Right atrium auricular region (tissue), 2 donors: Measurements from ENCODE around the gene ULK4. TPM values are rescaled to one million over a fixed set of nuclear protein-coding genes. Genes with fewer than 3 reads are reported as not detected.

Source experiments
- DNase-seq: peaks from one replicate; pipeline ENCODE4 v3.0.0-alpha.2; 2019; ENCODE audit warnings: low spot score
- H3K27ac ChIP-seq, 2 donors: fragments of 200-600 bp; sonication (generic); 1 replicate in 1 of 2; 2 replicates in 1 of 2; pipeline ENCODE4 v1.5.1; 2016 to 2019
- H3K27me3 ChIP-seq, 2 donors: fragments of 200-600 bp; sonication (generic); one replicate each; pipeline versions ENCODE4 v1.5.1 to v1.6.0; 2017 to 2019
- H3K36me3 ChIP-seq: fragments of 200-600 bp; sonication (generic); one replicate; pipeline ENCODE4 v1.5.1; 2016
- H3K4me1 ChIP-seq, 2 donors: fragments of 200-600 bp; sonication (generic); one replicate each; pipeline versions ENCODE4 v1.5.1 to v1.6.0; 2017 to 2019
- H3K4me3 ChIP-seq, 2 donors: fragments of 200-600 bp; sonication (generic); 1 replicate in 1 of 2; 2 replicates in 1 of 2; pipeline ENCODE4 v1.5.1; 2017 to 2019; ENCODE audit warnings: mild to moderate bottlenecking in 1 of 2, moderate library complexity in 1 of 2
- H3K9me3 ChIP-seq, 2 donors: fragments of 200-600 bp; sonication (generic); one replicate each; pipeline ENCODE4 v1.5.1; 2019
- total RNA-seq, 2 donors: library from RNA; depleted of rRNA; stranded (reverse); fragments of >200 nt; gene quantifications; one replicate each; pipeline ENCODE4 v1.1.0, GENCODE V29; 2016
- TF ChIP-seq, protein P1 (sequence below), 2 donors: fragments of 200-600 bp; sonication (generic); IDR thresholded peaks; one replicate each; pipeline ENCODE4 v1.5.1; 2019; ENCODE audit warnings: antibody characterized with exemption in 2 of 2

The ULK4 gene
- total RNA-seq, 2 donors from 2014 or later = 7.1 to 10.1 TPM

DNA sequence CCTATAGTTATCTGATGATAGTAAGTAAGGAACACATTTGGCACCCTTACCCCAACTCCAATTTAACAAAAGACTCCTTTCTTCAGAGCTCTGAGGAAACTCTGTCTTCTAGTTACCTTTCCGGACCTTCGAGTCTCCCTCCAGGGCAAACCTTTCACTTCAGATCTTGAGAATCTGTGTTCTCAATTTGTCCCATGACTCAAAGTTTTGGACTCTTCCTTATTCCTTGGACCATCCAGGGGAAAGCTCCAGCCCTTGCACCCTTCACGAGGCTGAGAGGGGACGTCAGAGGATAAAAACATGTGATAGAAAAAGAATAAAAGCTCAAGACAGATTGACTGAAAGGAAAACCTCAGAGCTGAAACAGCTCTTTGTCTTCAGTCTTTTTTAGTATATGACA is 685.7 kb downstream of the ULK4 start:
- Histone ChIP-seq H3K4me1 (no peaks in the 10 kb centered on the region), H3K9me3 (peaks cover 0 to 8% of the 10 kb centered on the region in 2 donors), H3K36me3 (no peaks in the 10 kb centered on the region), H3K4me3 (no peak overlapping the region), H3K27me3 (no peaks in the 10 kb centered on the region), H3K27ac (no peak overlapping the region)
- DNase-seq = no peak
- TF ChIP-seq, protein P1, sequence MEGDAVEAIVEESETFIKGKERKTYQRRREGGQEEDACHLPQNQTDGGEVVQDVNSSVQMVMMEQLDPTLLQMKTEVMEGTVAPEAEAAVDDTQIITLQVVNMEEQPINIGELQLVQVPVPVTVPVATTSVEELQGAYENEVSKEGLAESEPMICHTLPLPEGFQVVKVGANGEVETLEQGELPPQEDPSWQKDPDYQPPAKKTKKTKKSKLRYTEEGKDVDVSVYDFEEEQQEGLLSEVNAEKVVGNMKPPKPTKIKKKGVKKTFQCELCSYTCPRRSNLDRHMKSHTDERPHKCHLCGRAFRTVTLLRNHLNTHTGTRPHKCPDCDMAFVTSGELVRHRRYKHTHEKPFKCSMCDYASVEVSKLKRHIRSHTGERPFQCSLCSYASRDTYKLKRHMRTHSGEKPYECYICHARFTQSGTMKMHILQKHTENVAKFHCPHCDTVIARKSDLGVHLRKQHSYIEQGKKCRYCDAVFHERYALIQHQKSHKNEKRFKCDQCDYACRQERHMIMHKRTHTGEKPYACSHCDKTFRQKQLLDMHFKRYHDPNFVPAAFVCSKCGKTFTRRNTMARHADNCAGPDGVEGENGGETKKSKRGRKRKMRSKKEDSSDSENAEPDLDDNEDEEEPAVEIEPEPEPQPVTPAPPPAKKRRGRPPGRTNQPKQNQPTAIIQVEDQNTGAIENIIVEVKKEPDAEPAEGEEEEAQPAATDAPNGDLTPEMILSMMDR (IDR thresholded peaks at IDR 0.05) = no peak

DNA sequence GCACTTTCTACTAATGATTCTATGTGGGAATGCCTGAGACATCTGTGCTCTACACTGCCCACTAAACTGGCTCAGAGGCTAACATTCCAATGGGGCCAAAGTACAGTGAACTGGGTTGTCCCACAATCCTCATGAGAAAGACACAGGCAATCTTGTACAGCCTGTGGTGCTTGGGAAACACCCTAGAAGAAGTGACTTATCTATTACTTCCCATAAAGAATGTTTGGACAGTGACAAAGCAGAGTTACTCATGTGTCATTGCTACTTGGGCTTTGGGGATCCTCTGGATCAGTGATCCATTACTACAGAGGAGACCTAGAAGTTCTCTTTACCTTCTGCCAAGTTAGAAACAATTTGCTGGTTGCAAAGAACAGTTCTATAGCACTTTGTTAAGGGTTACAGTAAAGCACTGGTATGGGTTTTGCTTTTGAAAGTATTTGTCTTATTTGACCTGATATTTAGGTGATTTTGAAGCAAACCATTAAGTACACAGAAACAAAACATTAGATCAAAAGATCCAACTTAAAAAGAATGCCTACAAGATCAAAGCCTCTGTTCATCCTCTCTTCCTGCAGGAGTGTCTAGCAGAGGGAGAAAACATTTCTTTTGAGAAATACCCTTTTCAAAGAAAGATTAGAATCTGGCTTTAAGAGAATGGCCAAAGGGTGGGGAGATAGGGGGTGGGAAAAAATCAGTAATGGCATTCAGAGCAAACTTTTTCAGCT is 686.8 kb downstream of the ULK4 start:
- Histone ChIP-seq H3K36me3 (no peaks in the 10 kb centered on the region), H3K27ac (no peak overlapping the region), H3K4me1 (no peaks in the 10 kb centered on the region), H3K4me3 (no peak overlapping the region), H3K27me3 (no peaks in the 10 kb centered on the region), H3K9me3 (peaks cover 0 to 8% of the 10 kb centered on the region in 2 donors)
- no peak for DNase-seq
- TF ChIP-seq, protein P1 (IDR thresholded peaks at IDR 0.05) = no peak

DNA sequence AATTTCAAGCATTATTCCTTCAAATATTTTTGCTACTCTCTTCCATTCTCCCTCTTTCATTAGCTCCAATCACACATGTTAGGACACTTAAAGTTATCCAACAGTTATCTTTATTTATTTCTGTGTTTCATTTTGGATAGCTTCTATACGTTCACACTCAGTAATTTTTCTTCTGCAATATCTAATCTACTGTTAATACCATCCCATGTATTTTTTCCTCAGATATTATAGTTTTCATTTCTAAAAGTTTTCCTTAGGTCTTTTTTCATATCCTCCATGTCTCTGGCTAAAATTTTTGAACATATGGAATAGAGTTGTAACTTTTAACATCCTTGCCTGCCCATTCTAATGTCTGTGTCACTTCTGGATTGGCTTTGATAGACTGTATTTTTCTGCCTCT is 689.2 kb downstream of the ULK4 start:
- no peak overlapping the region for H3K4me3 ChIP-seq
- no peak for DNase-seq
- H3K9me3 ChIP-seq = peaks cover 0 to 8% of the 10 kb centered on the region in 2 donors
- H3K27me3 ChIP-seq = no peaks in the 10 kb centered on the region
- no peaks in the 10 kb centered on the region for H3K4me1 ChIP-seq
- H3K36me3 ChIP-seq = no peaks in the 10 kb centered on the region
- H3K27ac ChIP-seq = no peak overlapping the region
- TF ChIP-seq, protein P1 (IDR thresholded peaks at IDR 0.05) = no peak

DNA sequence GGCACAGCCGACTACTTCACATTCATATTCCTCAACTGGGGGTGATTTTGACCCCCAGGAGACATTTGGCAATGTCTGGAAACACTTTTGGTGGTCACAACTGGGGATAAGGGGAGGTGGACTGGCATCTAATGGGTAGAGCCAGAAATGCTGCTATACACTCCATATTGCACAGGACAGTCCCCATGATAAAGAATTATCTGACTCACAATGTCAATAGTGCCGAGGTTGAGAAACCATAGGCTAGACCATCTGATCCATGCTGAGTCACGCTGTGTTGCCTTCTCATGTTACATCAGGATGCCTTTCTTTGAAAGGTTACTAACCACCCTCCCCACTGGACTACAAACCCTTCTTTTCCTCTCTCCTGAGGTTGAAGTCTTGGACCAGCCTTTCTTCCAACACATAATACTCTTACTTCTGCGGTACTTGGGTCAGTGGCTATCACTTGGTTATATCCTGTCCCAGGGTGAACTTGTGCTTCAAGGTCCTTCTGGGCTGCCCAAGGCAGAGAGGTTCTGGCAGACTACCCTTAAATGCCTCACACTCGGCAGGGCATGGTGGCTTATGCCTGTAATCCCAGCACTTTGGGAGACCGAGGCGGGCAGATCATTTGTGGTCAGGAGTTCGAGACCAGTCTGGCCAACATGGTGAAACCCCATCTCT is 693.8 kb downstream of the ULK4 start:
- Histone ChIP-seq H3K4me3 (no peak overlapping the region), H3K9me3 (peaks cover 0 to 8% of the 10 kb centered on the region in 2 donors), H3K36me3 (no peaks in the 10 kb centered on the region), H3K27me3 (no peaks in the 10 kb centered on the region), H3K27ac (no peak overlapping the region), H3K4me1 (peaks cover 0 to 10% of the 10 kb centered on the region in 2 donors)
- DNase-seq = no peak
- TF ChIP-seq, protein P1 (IDR thresholded peaks at IDR 0.05) = no peak

DNA sequence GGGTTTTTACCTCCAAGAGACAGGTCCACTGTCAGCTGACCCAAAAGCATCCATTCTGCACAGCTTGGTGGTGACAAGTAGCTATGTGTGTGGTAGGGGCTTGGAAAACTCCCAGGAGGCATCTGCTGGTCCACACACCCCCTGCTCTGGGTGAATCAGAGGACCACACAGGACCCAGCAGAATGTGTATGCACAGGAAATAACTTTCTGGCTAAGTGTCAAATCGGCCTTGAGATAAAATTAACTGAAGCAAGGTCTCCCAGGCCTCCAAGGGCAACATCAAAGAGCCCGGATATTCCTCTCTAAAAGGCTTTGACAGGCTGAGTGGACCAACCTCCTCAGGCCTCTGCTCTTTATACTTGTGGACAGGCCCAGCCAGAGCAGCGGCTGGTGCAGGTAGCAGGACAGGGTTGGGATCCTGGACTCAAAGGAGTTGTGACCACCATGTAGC is 696.1 kb downstream of the ULK4 start:
- Histone ChIP-seq H3K27ac (no peak overlapping the region), H3K9me3 (no peaks in the 10 kb centered on the region), H3K27me3 (no peaks in the 10 kb centered on the region), H3K4me1 (peaks cover 0 to 10% of the 10 kb centered on the region in 2 donors), H3K36me3 (no peaks in the 10 kb centered on the region), H3K4me3 (no peak overlapping the region)
- TF ChIP-seq, protein P1 (IDR thresholded peaks at IDR 0.05) = no peak
- DNase-seq = no peak
